BE2C (cell line): ENCODE measurements around the gene CCDC34.

ENCODE experiments used
- DNase-seq: peaks from one replicate; pipeline ENCODE4 v3.0.0-alpha.2; 2020
- H3K27me3 ChIP-seq: fragments of 250-450 bp; sonication (Bioruptor Pico); 2 replicates; pipeline ENCODE4 v1.5.1; 2020; ENCODE audit warnings: mild to moderate bottlenecking
- H3K36me3 ChIP-seq: fragments of 250-450 bp; sonication (Bioruptor Pico); 2 replicates; pipeline ENCODE4 v1.5.1; 2020; ENCODE audit warnings: mild to moderate bottlenecking
- H3K4me1 ChIP-seq: fragments of 250-450 bp; sonication (Bioruptor Pico); 2 replicates; pipeline ENCODE4 v1.5.1; 2020
- H3K4me3 ChIP-seq: 2 replicates; pipeline ENCODE4 v1.5.1; 2011; ENCODE audit warnings: low read depth, low read length
- H3K9me3 ChIP-seq: fragments of 250-450 bp; sonication (Bioruptor Pico); 2 replicates; pipeline ENCODE4 v1.5.1; 2020
- TF ChIP-seq, protein P1 (sequence below): IDR thresholded peaks from 2 replicates; pipeline ENCODE4 v1.5.1; 2012; ENCODE audit warnings: mild to moderate bottlenecking, low read depth, low read length

CCDC34 gene

DNA sequence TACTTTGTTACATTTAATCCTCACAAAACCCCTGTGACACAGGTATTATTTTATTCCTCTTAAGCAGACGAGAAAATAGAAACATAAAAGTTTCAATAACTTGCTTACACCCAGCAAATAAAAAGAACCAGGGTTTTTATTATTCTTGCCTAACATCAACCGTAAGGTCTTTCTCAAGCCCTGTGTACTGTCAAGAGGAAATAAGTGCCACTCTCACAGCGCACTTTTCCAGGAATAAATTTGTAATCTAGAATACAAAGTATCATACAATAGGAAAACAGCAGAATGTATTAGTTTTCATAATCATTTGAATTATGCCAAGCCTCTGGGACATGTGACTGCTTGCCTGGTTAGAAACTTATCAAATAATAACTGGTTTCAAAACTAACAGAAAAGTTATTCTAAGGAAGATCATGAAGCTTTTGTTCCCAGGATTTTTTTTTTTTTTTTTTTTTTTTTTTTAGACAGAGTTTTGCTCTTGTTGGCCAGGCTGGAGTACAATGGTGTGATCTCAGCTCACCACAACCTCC lies 7.4 kb downstream of the CCDC34 start:
- Histone ChIP-seq H3K36me3 (no peaks in the 10 kb centered on the region), H3K4me3 (no peak overlapping the region), H3K27me3 (no peaks in the 10 kb centered on the region), H3K9me3 (no peaks in the 10 kb centered on the region), H3K4me1 (no peaks in the 10 kb centered on the region)
- no peak for DNase-seq
- TF ChIP-seq, protein P1, sequence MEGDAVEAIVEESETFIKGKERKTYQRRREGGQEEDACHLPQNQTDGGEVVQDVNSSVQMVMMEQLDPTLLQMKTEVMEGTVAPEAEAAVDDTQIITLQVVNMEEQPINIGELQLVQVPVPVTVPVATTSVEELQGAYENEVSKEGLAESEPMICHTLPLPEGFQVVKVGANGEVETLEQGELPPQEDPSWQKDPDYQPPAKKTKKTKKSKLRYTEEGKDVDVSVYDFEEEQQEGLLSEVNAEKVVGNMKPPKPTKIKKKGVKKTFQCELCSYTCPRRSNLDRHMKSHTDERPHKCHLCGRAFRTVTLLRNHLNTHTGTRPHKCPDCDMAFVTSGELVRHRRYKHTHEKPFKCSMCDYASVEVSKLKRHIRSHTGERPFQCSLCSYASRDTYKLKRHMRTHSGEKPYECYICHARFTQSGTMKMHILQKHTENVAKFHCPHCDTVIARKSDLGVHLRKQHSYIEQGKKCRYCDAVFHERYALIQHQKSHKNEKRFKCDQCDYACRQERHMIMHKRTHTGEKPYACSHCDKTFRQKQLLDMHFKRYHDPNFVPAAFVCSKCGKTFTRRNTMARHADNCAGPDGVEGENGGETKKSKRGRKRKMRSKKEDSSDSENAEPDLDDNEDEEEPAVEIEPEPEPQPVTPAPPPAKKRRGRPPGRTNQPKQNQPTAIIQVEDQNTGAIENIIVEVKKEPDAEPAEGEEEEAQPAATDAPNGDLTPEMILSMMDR: no peak

DNA sequence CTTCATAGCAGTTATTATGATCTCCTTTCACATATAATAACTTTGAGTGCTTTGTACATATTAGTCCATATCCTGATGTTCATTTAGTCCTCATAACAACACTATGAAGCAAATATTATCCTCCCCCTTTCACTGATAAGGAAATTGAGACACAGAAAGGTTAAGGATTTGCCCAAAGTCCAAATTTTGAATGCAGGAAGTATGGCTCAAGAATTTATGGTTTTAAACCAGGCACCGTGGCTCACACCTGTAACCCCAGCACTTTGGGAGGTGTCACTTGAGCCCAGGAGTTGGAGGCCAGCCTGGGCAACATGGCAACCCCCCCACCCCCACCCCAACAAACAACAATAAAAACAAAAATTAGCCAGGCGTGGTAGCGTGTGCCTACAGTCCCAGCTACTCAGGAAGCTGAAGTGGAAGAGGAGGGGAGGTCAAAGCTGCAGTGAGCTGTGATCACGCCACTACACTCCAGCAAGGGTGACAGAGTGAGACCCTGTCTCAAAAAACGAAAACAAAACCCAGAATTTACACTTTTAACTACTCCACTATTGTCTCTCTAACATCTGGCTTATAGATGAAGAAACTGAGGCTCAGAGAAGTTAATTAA lies 8.6 kb downstream of the CCDC34 start:
- no peaks in the 10 kb centered on the region for H3K27me3 ChIP-seq
- no peak overlapping the region for H3K4me3 ChIP-seq
- no peaks in the 10 kb centered on the region for H3K4me1 ChIP-seq
- H3K36me3 ChIP-seq: no peaks in the 10 kb centered on the region
- TF ChIP-seq, protein P1: no peak
- DNase-seq: no peak
- no peaks in the 10 kb centered on the region for H3K9me3 ChIP-seq

DNA sequence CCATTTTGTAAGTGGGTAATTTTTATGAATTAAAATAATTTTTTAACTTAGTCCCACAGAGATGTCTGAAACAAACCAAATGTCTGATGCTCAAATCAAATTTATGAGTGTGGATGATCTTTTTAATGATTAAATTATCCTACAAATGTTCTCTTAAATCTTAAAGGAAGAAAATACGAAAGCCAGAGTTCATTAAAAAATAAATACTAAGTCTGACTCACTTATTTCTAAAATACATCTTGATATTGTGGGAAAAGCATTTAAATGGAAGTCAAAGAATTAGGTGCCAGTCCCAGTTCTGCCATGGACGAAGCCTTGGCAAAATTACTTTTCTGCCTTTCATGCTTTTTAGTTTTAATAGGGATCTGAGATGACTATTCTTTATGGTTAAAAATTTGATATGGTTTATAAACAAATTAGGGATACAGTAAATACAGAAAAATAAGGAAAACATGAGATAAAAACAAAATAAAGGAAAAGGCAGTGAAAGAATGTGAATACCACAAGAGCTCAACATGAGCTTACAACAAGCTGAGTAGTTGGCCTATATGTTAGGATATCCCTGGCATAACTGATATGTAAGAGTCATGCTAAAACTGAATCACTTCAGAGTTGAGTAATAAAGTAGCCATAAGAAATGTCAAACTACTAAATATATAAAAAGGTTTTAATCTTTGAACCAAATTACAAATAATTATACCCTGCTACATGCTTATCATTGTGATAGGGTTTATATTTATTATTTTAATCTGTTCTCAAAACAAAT lies 9.2 kb downstream of the CCDC34 start:
- Histone ChIP-seq H3K4me3 (no peak overlapping the region), H3K36me3 (no peaks in the 10 kb centered on the region), H3K9me3 (no peaks in the 10 kb centered on the region), H3K4me1 (no peaks in the 10 kb centered on the region), H3K27me3 (no peaks in the 10 kb centered on the region)
- DNase-seq: no peak
- TF ChIP-seq, protein P1: no peak

DNA sequence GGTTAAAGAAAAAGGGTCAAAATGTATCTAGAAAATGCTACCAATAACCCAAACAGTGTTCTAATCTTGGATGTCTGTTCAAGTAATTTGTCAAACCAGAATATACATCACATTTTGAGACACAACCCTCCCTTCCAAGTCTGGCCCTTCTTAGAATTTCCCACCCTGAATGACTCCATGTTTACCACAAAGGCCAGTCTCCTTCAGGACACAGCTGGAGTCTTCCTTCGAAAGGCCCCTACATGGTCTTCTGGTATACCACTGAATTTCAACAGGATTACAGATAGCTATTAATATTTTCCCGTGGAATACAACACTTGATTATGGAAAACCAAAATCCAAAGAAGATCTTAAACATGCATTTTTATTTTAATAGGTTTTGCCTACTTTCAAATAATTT lies 10.2 kb downstream of the CCDC34 start:
- DNase-seq: no peak
- TF ChIP-seq, protein P1: no peak
- Histone ChIP-seq H3K36me3 (no peaks in the 10 kb centered on the region), H3K4me3 (no peak overlapping the region), H3K9me3 (no peaks in the 10 kb centered on the region), H3K27me3 (no peaks in the 10 kb centered on the region), H3K4me1 (no peaks in the 10 kb centered on the region)

DNA sequence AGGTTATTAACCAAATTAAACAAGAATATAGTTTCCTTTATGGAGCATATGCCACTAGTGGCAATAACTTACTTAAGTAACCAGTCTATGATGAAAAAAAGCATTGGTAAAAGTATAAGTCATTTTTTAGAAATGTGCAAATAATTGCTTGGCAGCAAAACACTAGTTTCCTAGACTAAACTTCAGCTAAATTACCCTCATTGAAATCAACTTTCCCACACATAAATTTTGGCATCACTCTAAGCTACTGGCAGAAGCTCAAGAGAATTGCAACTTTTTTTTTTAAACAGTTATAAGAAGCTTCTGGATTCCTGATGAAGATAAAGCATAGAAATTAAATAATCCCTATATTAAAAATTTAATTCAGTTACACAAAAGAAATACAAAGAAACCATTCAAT lies 12.5 kb downstream of the CCDC34 start:
- H3K9me3 ChIP-seq: no peaks in the 10 kb centered on the region
- H3K4me3 ChIP-seq: no peak overlapping the region
- TF ChIP-seq, protein P1: no peak
- H3K27me3 ChIP-seq: no peaks in the 10 kb centered on the region
- no peaks in the 10 kb centered on the region for H3K4me1 ChIP-seq
- no peaks in the 10 kb centered on the region for H3K36me3 ChIP-seq
- no peak for DNase-seq

DNA sequence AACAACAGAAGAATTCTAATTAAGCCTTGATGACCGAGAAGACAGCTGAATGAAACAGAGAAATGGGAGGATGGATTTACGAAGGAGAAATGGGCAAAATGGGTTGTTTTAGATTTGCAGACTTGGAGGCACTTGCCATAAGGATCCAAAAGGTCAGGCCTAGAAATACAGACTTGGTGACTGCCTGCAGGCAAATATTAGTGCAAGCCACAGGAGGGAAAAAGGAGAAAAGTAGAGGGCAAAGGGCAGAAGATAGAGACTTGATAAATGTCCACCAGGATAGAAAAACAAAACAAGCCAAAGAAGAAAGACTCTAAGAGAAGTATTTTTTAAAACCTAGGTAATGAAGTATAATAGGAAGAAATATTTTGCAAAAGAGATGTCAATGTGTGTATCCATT lies 13.1 kb downstream of the CCDC34 start:
- no peak overlapping the region for H3K4me3 ChIP-seq
- TF ChIP-seq, protein P1: no peak
- no peaks in the 10 kb centered on the region for H3K4me1 ChIP-seq
- no peaks in the 10 kb centered on the region for H3K27me3 ChIP-seq
- no peaks in the 10 kb centered on the region for H3K9me3 ChIP-seq
- no peak for DNase-seq
- H3K36me3 ChIP-seq: no peaks in the 10 kb centered on the region
